Right lobe of liver (tissue), 4 donors: ENCODE results near the gene IRF9.

Experiments
- CTCF ChIP-seq, 4 donors: fragments of 200-600 bp in 3 of 4; fragments of 450-650 bp in 1 of 4; IDR thresholded peaks; one replicate each; pipeline versions ENCODE4 v1.5.1 to v1.8.0; 2016 to 2022; ENCODE audit warnings: antibody characterized with exemption in 4 of 4, mild to moderate bottlenecking in 2 of 4
- POLR2A ChIP-seq: fragments of 450-650 bp; IDR thresholded peaks from one replicate; pipeline ENCODE4 v1.6.1; 2017; ENCODE audit warnings: antibody characterized with exemption, mild to moderate bottlenecking
- donor health status: DM: no; HTN: no; CAD: no.
- donor health status: DM: no; HTN: no; CAD: no.
- donor health status: DM: no; HTN: yes; CAD: no.

- TF ChIP-seq CTCF (IDR thresholded peaks at IDR 0.05): no peak
- TF ChIP-seq POLR2A: no peak
These were observed 10.1 kb upstream of the IRF9 start for GRCh38 chr14:24150993-24151392.
